ENCODE results near the gene OR2D3. TPM values are rescaled to one million over a fixed set of nuclear protein-coding genes. Genes with fewer than 3 reads are reported as not detected.
"Not testable (repeated sequence)": the region's sequence is repeated elsewhere in the genome, so short reads cannot be mapped to it uniquely, and the experiment has no call there.

OR2D3 gene
- total RNA-seq, 1 donor: not detected

DNA sequence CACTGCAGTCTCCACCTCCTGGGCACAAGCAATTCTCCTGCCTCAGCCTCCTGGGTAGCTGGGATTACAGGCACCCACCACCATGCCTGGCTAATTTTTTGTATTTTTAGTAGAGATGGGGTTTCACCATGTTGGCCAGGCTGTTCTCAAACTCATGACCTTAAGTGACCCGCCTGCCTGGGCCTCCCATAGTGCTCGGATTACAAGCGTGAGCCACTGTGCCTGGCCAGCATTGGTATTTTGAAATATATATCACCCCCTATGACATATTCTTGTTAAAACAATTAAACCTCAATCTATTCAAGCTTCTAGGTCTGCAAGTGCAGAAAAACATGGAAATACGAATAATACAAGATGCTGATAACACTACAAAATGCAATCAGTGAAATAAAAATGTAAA, 49.1 kb downstream of the OR2D3 start:
- H3K9me3 ChIP-seq (ENCODE audit: low read depth, low read length); H3K4me1 ChIP-seq (ENCODE audit: insufficient read depth, low read length); H3K4me3 ChIP-seq (ENCODE audit: low read length); H3K27me3 ChIP-seq (ENCODE audit: insufficient read depth, low read length): not testable (repeated sequence)

Other genes with a start within 250 kb of the OR2D3 start
- 9.0 TPM for gene MRPL17, start 237.7 kb upstream of the OR2D3 start, total RNA-seq
- gene OR2AG2, start 149.0 kb upstream of the OR2D3 start, total RNA-seq: 0.10 TPM
- not detected for gene OR2AG1, start 138.0 kb upstream of the OR2D3 start, total RNA-seq
- gene OR6A2, start 121.3 kb upstream of the OR2D3 start, total RNA-seq: not detected
- gene OR10A5, start 75.3 kb upstream of the OR2D3 start, total RNA-seq: not detected
- not detected for gene OR10A2, start 57.9 kb upstream of the OR2D3 start, total RNA-seq
- not detected for gene OR10A4, start 44.4 kb upstream of the OR2D3 start, total RNA-seq
- gene OR2D2, start 28.5 kb upstream of the OR2D3 start, total RNA-seq: 0.10 TPM
- 0.52 TPM for gene ZNF215, start 5.4 kb downstream of the OR2D3 start, total RNA-seq
- not detected for gene ZNF214, start 99.3 kb downstream of the OR2D3 start, total RNA-seq
- under 0.01 TPM for gene NLRP14, start 99.5 kb downstream of the OR2D3 start, total RNA-seq
- not detected for gene RBMXL2, start 168.0 kb downstream of the OR2D3 start, total RNA-seq